Dendritic cell treated with granulocyte-macrophage colony-stimulating factor and Interleukin-4, amounts not matched to agents 40 ng/mL and 50 ng/mL, for 4 days (primary cell): ENCODE results near the gene BANP.
"Not testable (repeated sequence)": the region's sequence is repeated elsewhere in the genome, so short reads cannot be mapped to it uniquely, and the experiment has no call there.

Source experiments
- H3K27ac Mint-ChIP-seq: one replicate; pipeline ENCODE4 v1.8.0; 2022; ENCODE audit warnings: mild to moderate bottlenecking, mixed read lengths
- H3K27me3 Mint-ChIP-seq: one replicate; pipeline ENCODE4 v1.8.0; 2022; ENCODE audit warnings: mild to moderate bottlenecking, mixed read lengths
- H3K36me3 Mint-ChIP-seq: one replicate; pipeline ENCODE4 v1.8.0; 2022; ENCODE audit warnings: low read depth, mixed read lengths
- H3K4me1 Mint-ChIP-seq: one replicate; pipeline ENCODE4 v1.8.0; 2022; ENCODE audit warnings: low read depth, mixed read lengths
- H3K4me3 Mint-ChIP-seq: one replicate; pipeline ENCODE4 v1.8.0; 2022; ENCODE audit warnings: mild to moderate bottlenecking, moderate library complexity, mixed read lengths
- H3K9me3 Mint-ChIP-seq: one replicate; pipeline ENCODE4 v1.8.0; 2022; ENCODE audit warnings: mixed read lengths
- intact Hi-C: fragments of 100-400 bp; cut with micrococcal nuclease; formaldehyde crosslinking; loops from one replicate; pipeline ENCODE4 v1.15.0; 2022

Gene BANP

GRCh38 chr16:88074041-88074440 is 122.8 kb downstream of the BANP start:
- intact Hi-C loops: no loop called here
- H3K4me3 Mint-ChIP-seq: no peak overlapping the region
- no peaks in the 10 kb centered on the region for H3K27me3 Mint-ChIP-seq
- H3K4me1 Mint-ChIP-seq: peaks cover 10% of the 10 kb centered on the region
- H3K9me3 Mint-ChIP-seq: no peaks in the 10 kb centered on the region
- H3K27ac Mint-ChIP-seq: no peak overlapping the region
- H3K36me3 Mint-ChIP-seq: peaks cover 100% of the 10 kb centered on the region

GRCh38 chr16:88076211-88076931 is 125.1 kb downstream of the BANP start:
- Mint-ChIP-seq H3K36me3 (peaks cover 93% of the 10 kb centered on the region), H3K4me3 (no peak overlapping the region), H3K4me1 (no peaks in the 10 kb centered on the region), H3K27me3 (no peaks in the 10 kb centered on the region), H3K27ac (no peak overlapping the region), H3K9me3 (no peaks in the 10 kb centered on the region)
- intact Hi-C loops: no loop called here

- H3K4me1 Mint-ChIP-seq, H3K27me3 Mint-ChIP-seq, H3K9me3 Mint-ChIP-seq, H3K4me3 Mint-ChIP-seq, H3K27ac Mint-ChIP-seq, intact Hi-C loops: not testable (repeated sequence)
- H3K36me3 Mint-ChIP-seq: peaks cover 89% of the 10 kb centered on the region
Measured at GRCh38 chr16:88076932-88077320, 125.7 kb downstream of the BANP start.

- Mint-ChIP-seq H3K27ac (no peak overlapping the region), H3K4me1 (no peaks in the 10 kb centered on the region), H3K36me3 (peaks cover 89% of the 10 kb centered on the region), H3K9me3 (no peaks in the 10 kb centered on the region), H3K27me3 (no peaks in the 10 kb centered on the region), H3K4me3 (no peak overlapping the region)
- intact Hi-C loops: no loop called here
Measured at GRCh38 chr16:88077328-88078108, 126.3 kb downstream of the BANP start.

- H3K4me1 Mint-ChIP-seq: no peaks in the 10 kb centered on the region
- peaks cover 89% of the 10 kb centered on the region for H3K36me3 Mint-ChIP-seq
- H3K9me3 Mint-ChIP-seq: no peaks in the 10 kb centered on the region
- H3K27ac Mint-ChIP-seq: no peak overlapping the region
- no peak overlapping the region for H3K4me3 Mint-ChIP-seq
- intact Hi-C loops: no loop called here
- H3K27me3 Mint-ChIP-seq: no peaks in the 10 kb centered on the region
Measured at GRCh38 chr16:88078111-88078775, 127.0 kb downstream of the BANP start.

- Mint-ChIP-seq H3K4me3 (no peak overlapping the region), H3K4me1 (peaks cover 6% of the 10 kb centered on the region), H3K9me3 (no peaks in the 10 kb centered on the region), H3K27ac (no peak overlapping the region), H3K27me3 (peaks cover 20% of the 10 kb centered on the region), H3K36me3 (peaks cover 37% of the 10 kb centered on the region)
- intact Hi-C loops: no loop called here
Measured at GRCh38 chr16:88083582-88083981, 132.3 kb downstream of the BANP start.

GRCh38 chr16:88084881-88085280 is 133.6 kb downstream of the BANP start:
- Mint-ChIP-seq H3K27ac (no peak overlapping the region), H3K4me1 (peaks cover 18% of the 10 kb centered on the region), H3K4me3 (no peak overlapping the region), H3K36me3 (peaks cover 27% of the 10 kb centered on the region), H3K27me3 (peaks cover 30% of the 10 kb centered on the region), H3K9me3 (no peaks in the 10 kb centered on the region)
- intact Hi-C loops: no loop called here

GRCh38 chr16:88086571-88087516 is 135.6 kb downstream of the BANP start:
- Mint-ChIP-seq H3K4me3 (no peak overlapping the region), H3K4me1 (peaks cover 26% of the 10 kb centered on the region), H3K27me3 (peaks cover 46% of the 10 kb centered on the region), H3K9me3 (no peaks in the 10 kb centered on the region), H3K36me3 (peaks cover 15% of the 10 kb centered on the region), H3K27ac (no peak overlapping the region)
- intact Hi-C loops: no loop called here

- intact Hi-C loops: no loop called here
- Mint-ChIP-seq H3K27me3 (peaks cover 50% of the 10 kb centered on the region), H3K4me1 (peaks cover 30% of the 10 kb centered on the region), H3K27ac (no peak overlapping the region), H3K9me3 (no peaks in the 10 kb centered on the region), H3K4me3 (no peak overlapping the region), H3K36me3 (peaks cover 9% of the 10 kb centered on the region)
Measured at GRCh38 chr16:88087517-88087877, 136.3 kb downstream of the BANP start.

GRCh38 chr16:88088161-88088581 is 136.9 kb downstream of the BANP start:
- Mint-ChIP-seq H3K4me1 (peaks cover 30% of the 10 kb centered on the region), H3K27ac (no peak overlapping the region), H3K27me3 (peaks cover 53% of the 10 kb centered on the region), H3K36me3 (peaks cover 2% of the 10 kb centered on the region), H3K4me3 (no peak overlapping the region), H3K9me3 (no peaks in the 10 kb centered on the region)
- intact Hi-C loops: no loop called here

GRCh38 chr16:88088611-88089010 is 137.4 kb downstream of the BANP start:
- H3K4me3 Mint-ChIP-seq, H3K9me3 Mint-ChIP-seq, H3K27ac Mint-ChIP-seq, H3K36me3 Mint-ChIP-seq, intact Hi-C loops: not testable (repeated sequence)
- peaks cover 30% of the 10 kb centered on the region for H3K4me1 Mint-ChIP-seq
- peaks cover 55% of the 10 kb centered on the region for H3K27me3 Mint-ChIP-seq

GRCh38 chr16:88089071-88089470 is 137.8 kb downstream of the BANP start:
- H3K27me3 Mint-ChIP-seq: peaks cover 57% of the 10 kb centered on the region
- H3K9me3 Mint-ChIP-seq, H3K36me3 Mint-ChIP-seq, H3K27ac Mint-ChIP-seq, H3K4me3 Mint-ChIP-seq, intact Hi-C loops: not testable (repeated sequence)
- H3K4me1 Mint-ChIP-seq: peaks cover 30% of the 10 kb centered on the region

- Mint-ChIP-seq H3K4me1 (peaks cover 30% of the 10 kb centered on the region), H3K27me3 (peaks cover 62% of the 10 kb centered on the region)
- H3K9me3 Mint-ChIP-seq, H3K27ac Mint-ChIP-seq, H3K4me3 Mint-ChIP-seq, intact Hi-C loops, H3K36me3 Mint-ChIP-seq: not testable (repeated sequence)
Measured at GRCh38 chr16:88089632-88090376, 138.6 kb downstream of the BANP start.
